ENCODE results near the gene CNTF.

DNA sequence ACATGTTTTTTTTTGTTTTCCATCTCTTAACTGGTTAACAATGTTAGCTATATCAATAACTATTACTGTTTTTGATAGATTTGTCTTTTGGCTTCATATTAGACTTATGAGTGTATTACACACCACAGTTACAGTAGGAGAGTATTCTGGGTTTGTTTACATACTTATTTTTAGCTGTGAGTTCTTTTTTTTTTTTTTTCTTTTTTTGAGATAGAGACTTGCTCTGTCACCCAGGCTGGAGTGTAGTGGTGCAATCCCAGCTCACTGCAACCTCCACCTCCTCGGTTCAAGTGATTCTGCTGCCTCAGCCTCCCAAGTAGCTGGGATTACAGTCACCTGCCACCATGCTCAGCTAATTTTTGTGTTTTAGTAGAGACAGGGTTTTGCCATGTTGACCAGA, 28.0 kb downstream of the CNTF start:
- TF ChIP-seq CTCF (IDR thresholded peaks at IDR 0.05) (no peak), POLR2A (IDR thresholded peaks at IDR 0.05) (no peak)
